GM19328 (cell line): ENCODE results near the gene RGMB.

Source experiments
- ATAC-seq: cut with Tn5 transposase; IDR thresholded peaks from one replicate; pipeline ENCODE4 v1.9.1; 2021; ENCODE audit warnings: mild to moderate bottlenecking, moderate library complexity; ENCODE audit not compliant: unreplicated experiment

RGMB gene

DNA sequence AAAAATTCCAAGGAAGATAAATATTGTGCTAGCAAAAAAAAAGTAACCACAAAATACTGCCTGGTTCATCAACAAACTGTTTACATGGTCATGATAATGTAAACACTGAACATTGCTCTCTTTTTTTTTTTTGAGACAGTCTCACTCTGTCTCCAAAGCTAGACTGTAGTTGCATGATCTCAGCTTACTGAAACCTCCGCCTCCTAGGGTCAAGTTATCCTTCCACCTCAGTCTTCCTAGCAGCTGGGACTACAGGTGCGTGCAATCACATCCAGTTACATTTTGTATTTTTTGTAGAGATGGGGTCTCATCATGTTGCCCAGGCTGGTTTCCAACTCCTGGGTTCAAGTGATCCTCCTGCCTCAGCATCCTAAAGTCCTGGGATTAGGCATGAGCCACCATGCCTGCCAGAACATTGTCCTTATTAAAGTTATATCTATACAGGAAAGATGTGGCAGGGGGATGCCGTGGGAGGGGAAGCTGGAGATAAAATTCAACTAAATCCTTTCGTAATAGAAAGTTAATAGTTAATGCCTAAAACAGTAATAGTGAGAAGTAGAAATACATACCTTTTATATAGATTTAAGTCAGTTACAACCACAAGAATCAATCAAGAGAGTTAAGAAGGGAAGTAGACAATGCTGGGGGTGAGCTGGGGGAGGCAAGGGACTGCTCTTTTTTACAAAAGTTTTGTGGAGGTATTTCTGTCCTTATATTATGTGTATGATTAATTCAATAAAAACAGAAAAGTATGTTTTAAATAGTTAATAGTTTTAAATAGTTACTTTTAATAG lies 52.3 kb downstream of the RGMB start:
- no peak for ATAC-seq

DNA sequence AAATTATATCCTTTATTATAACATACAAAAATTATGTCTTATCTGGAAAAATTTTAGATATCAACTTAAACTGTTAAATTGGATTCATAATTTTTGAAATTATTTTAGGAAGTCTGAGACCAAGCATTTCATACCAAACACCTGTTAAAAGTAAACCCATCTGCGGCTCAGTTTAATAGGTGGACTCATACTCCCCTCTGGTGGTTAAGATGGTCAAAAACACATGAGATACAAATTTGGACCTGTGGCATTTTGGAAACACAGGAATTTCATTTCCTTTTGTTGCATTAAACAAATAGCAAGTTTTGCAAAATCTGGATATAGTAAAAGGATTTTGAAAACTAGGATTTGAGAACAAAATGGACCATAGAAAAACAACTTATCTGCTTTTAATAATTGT lies 53.7 kb downstream of the RGMB start:
- no peak for ATAC-seq

DNA sequence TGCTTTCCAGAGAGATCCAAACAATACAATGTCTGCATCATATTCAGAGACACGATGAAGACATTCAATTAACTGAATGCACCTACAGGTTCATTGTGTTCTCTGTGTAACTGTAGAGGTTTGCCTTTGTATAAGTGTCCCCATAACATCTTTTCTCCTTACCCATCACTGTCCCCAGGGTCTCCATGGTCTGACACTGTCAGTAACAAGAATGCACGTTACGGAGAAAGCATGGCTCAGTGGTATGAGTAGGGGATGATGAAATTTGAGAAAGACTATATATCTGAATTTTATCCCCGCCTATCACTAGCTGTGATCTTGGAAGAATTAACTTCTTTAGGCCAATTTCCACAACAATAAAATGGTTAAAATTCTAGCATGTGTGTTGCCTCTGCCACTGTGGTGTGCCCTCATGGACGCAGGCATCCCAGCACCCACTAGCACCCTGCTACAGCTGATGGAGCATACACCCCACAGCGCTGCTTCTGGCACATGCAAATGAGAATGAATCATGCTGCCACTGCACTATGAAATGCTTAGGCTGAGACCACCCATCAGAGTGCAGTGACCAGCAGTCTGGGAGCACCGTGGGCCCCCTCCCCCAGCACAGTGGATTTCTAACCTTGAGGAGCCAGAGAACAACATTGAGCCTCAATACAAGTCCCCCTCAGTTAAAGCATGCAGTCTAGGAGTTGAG lies 54.3 kb downstream of the RGMB start:
- no peak for ATAC-seq

DNA sequence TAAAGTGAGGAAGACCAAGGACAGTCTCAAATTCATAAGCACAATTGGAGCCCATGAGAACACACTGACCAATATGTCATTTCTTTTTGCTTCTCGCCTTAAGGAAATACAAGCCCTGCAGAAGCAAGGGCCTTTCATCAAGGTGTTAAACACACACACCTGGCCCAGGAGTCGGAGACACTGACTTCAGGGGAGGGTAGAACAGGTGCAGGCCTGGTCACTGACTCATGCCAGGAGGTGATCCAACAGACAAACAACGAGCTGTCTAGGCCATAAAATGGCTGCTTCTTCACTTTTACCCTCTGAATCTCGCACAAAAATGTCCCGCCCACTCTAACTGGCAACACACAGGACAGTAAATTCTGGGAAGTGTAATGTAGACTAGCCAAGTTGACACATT lies 62.7 kb downstream of the RGMB start:
- ATAC-seq, result no peak

DNA sequence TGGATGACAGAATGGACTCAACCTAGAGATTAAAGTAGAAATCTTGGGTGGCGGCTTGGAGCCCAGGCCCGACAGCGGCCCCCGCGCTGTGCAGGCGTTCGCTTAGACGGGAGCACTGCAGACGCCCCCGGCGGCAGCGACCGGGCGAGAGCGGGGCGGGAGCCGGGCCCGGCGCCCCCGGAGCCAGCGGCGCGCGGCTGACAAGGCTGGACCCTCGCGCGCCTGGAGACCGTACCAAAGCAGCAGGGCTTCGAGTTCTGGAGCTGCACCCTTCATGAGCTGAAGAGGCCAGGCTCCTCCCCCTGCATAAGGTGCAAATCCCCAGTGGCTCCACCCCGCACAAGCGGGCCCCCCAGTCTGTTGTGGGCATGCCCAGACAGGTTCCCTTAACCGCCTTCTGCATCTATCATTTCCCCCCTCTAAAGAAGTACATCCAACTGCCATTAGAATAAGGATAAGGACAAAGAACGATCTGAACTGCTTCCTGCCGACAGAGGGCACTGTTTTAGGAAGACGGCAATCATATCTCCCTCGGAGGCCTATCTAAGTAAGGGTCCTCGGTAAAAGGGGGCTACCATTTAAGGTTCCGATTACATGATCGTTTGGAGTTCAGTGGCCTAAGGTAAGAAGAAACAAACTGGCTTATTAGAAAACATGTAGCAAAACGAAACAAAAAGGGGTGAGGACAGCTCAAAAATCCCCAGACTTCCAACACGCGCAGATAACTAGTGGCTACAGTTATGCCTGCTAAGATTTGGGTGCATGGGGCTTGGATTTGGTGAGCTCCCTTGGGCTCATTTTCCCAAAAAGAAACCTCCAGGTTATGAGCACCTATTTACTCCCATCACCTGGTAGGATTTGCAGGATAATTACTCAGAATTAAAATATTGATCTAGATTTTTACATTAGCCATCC lies 66.3 kb downstream of the RGMB start:
- ATAC-seq, result no peak

DNA sequence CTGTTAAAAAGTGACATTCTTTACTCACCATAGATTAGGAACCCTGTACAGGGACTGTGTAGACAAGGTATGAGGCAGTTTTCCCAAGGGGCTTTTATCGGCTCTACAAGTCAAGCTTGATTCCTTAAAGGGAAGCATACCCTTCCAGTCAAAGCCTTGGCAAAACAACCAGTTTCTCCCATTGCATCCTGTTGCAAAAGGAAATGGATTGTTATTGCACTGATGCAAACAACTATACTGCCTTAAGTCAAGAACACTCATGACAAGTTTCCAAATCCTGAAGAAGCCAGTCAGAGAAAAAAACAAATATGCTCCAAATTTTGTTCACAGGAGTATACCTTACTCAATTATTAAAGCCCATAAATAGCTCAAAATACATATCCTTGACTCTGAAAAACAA lies 67.5 kb downstream of the RGMB start:
- no peak for ATAC-seq

DNA sequence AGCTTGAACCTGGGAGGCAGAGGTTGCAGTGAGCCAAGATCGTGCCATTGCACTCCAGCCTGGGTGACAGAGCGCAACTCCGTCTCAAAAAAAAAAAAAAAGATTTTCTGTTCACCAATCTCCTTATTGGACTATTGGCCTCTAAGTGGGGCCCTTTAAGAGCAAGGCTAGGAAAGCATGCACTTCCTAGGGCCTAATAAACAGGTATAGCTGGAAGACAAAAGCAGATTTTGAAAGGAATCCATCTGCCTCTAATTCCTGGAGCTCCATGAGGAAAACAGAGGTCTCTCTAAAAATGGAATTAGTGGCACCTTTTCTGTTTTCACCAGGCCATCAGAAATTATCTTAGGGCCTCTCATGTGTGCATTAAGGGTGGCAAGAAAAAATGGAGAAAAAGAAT lies 70.0 kb downstream of the RGMB start:
- no peak for ATAC-seq

DNA sequence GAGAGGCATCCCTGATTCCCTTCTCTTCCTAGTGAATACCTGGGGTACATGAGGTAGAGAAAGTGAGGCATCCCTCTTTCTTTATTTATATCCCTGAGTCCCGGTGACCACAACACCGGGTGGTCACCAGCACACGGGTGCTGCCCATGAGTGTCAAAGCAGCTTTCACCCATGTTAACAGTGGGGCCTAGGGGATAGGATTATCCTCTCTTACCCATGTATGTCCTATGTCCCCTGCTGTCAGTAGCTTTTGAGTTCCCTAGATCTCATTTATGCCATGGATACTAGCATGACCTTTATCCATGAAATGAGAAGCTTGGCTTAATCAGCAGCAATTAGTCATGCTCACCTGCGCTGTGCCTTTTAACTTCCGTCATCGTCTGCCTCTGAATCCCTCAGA lies 71.4 kb downstream of the RGMB start:
- no peak for ATAC-seq

DNA sequence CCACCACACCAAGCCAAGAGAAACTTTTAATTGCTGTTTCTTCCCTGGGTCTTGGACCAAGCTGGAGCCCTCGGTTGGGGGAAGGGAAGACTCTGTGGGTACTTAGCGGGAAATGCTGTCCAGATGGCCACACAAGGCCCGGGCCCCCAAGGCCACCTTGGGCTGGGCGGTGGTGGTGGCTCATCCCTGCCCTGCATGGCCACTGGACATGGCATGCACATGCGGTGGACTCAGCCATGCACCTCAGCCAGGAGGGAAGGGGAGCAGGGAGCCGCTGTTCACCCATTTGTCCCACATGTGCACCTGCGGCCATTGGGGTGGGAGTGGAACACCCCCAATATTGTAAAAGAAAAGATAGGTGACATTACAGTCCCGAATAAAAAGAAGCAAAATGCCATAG lies 72.4 kb downstream of the RGMB start:
- no peak for ATAC-seq
